ENCODE measurements around the gene CLPTM1.
A peak's percentile ranks its signal among the peaks of the same experiment; 100 is the strongest.

CLPTM1 gene

GRCh38 chr19:44988273-44988672, 33.1 kb downstream of the CLPTM1 start:
- H3K4me3 ChIP-seq (ENCODE audit: low read depth in 1 of 2, low read length in 1 of 2): no peak overlapping the region
- no peak for TF ChIP-seq CTCF (IDR thresholded peaks at IDR 0.05)
- no peaks in the 10 kb centered on the region for H3K9me3 ChIP-seq
- no peak overlapping the region for H3K27ac ChIP-seq
- H3K4me1 ChIP-seq (ENCODE audit: control insufficient read depth in 1 of 2, insufficient read depth in 1 of 2, low read depth in 1 of 2, low read length in 1 of 2): peaks cover 0 to 5% of the 10 kb centered on the region in 2 experiments
- H3K27me3 ChIP-seq: no peaks in the 10 kb centered on the region
- H3K36me3 ChIP-seq: peaks cover 93% of the 10 kb centered on the region

- H3K9me3 ChIP-seq: no peaks in the 10 kb centered on the region
- H3K27ac ChIP-seq: no peak overlapping the region
- H3K27me3 ChIP-seq: no peaks in the 10 kb centered on the region
- TF ChIP-seq CTCF (IDR thresholded peaks at IDR 0.05): peak; percentile 61
- no peak overlapping the region for H3K4me3 ChIP-seq (ENCODE audit: low read depth in 1 of 2, low read length in 1 of 2)
- peaks cover 98% of the 10 kb centered on the region for H3K36me3 ChIP-seq
- peaks cover 0 to 5% of the 10 kb centered on the region in 2 experiments for H3K4me1 ChIP-seq (ENCODE audit: control insufficient read depth in 1 of 2, insufficient read depth in 1 of 2, low read depth in 1 of 2, low read length in 1 of 2)
Measured at GRCh38 chr19:44988896-44989556, 33.8 kb downstream of the CLPTM1 start.

- peaks cover 84% of the 10 kb centered on the region for H3K36me3 ChIP-seq
- H3K4me1 ChIP-seq (ENCODE audit: control insufficient read depth in 1 of 2, insufficient read depth in 1 of 2, low read depth in 1 of 2, low read length in 1 of 2): peaks cover 0 to 5% of the 10 kb centered on the region in 2 experiments
- H3K27me3 ChIP-seq: no peaks in the 10 kb centered on the region
- no peaks in the 10 kb centered on the region for H3K9me3 ChIP-seq
- H3K4me3 ChIP-seq (ENCODE audit: low read depth in 1 of 2, low read length in 1 of 2): no peak overlapping the region
- no peak overlapping the region for H3K27ac ChIP-seq
- TF ChIP-seq CTCF (IDR thresholded peaks at IDR 0.05): no peak
Measured at GRCh38 chr19:44990459-44990858, 35.3 kb downstream of the CLPTM1 start.

GRCh38 chr19:44990966-44991365, 35.8 kb downstream of the CLPTM1 start:
- no peak for TF ChIP-seq CTCF (IDR thresholded peaks at IDR 0.05)
- peaks cover 79% of the 10 kb centered on the region for H3K36me3 ChIP-seq
- no peaks in the 10 kb centered on the region for H3K27me3 ChIP-seq

GRCh38 chr19:44992336-44993163, 37.4 kb downstream of the CLPTM1 start:
- H3K36me3 ChIP-seq: peaks cover 63% of the 10 kb centered on the region
- H3K4me3 ChIP-seq (ENCODE audit: low read depth in 1 of 2, low read length in 1 of 2): no peak overlapping the region
- no peaks in the 10 kb centered on the region for H3K4me1 ChIP-seq (ENCODE audit: control insufficient read depth in 1 of 2, insufficient read depth in 1 of 2, low read depth in 1 of 2, low read length in 1 of 2)
- no peaks in the 10 kb centered on the region for H3K27me3 ChIP-seq
- no peak overlapping the region for H3K27ac ChIP-seq
- no peaks in the 10 kb centered on the region for H3K9me3 ChIP-seq
- TF ChIP-seq CTCF (IDR thresholded peaks at IDR 0.05): no peak

More at GRCh38 chr19:44990966-44991365, 35.8 kb downstream of the CLPTM1 start:
- H3K4me1 ChIP-seq (ENCODE audit: control insufficient read depth in 1 of 2, insufficient read depth in 1 of 2, low read depth in 1 of 2, low read length in 1 of 2): peaks cover 0 to 5% of the 10 kb centered on the region in 2 experiments
- H3K27ac ChIP-seq: no peak overlapping the region
- no peaks in the 10 kb centered on the region for H3K9me3 ChIP-seq
- no peak overlapping the region for H3K4me3 ChIP-seq (ENCODE audit: low read depth in 1 of 2, low read length in 1 of 2)
